Measurements from ENCODE around the gene CYTH3. TPM values are rescaled to one million over a fixed set of nuclear protein-coding genes. Genes with fewer than 3 reads are reported as not detected.
"Not testable (repeated sequence)": the region's sequence is repeated elsewhere in the genome, so short reads cannot be mapped to it uniquely, and the experiment has no call there.

The CYTH3 gene
- total RNA-seq, 2 donors from 2014 or later: 26.4 to 30.2 TPM

DNA sequence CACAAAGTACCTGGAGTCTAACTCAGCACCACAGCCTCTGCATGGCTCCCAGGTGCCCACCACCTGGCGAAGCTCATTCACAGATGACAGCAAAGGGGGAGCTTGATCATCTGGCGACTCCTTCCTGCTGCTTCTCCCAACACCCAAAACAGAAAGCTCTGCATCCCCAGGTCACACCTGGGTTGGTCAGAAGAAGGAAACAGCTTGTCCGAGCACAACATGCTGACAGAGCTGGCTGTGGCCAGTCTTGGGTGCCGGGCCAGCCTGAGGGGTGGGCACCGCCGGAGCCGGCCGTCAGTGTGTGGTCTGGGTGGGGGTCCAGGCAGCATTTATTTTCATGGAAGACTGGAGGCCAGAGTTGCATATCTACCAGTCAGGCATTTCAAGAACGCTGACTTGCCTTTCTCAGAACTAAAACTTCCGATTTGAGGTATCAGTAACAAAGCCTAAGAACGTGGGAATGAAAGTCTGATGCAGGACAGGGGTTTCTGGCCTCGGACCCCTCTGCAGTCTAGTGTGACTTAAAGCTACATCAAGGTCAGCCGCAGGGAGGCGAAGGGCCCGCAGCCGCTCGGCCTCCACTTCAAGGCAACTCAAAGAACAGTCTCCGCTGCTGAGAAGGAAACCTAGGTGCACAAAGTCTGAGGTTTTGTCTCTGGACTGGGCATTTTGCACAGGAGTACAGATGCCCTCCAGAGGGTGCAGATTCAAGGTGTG is 109.6 kb downstream of the CYTH3 start:
- no peak for ATAC-seq
- no peak for DNase-seq
- intact Hi-C loops (cut with DNase I): loop anchor here in 1 of 2 donors (5.0 kb wide), 1 partner anchor 109 kb away; the partner anchor contains the start of gene CYTH3

DNA sequence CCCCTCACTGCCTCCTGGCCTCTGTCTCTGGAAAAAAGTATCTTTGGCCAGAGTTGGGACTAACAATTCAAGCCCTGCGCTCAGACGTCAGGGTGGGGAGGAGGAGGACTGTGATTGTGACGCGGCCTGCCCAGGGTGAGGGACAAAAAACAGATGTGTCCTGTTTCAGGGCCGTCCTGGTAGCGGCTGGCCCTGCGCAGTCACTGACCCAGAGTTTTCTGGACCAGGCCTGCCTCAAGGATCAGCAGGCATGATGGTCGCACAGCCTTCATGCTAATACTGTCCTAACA is 110.1 kb downstream of the CYTH3 start:
- intact Hi-C loops (cut with DNase I): loop anchor here in 1 of 2 donors (5.0 kb wide), 1 partner anchor 110 kb away; the partner anchor contains the start of gene CYTH3
- peak; percentile 79 for DNase-seq
- peak; percentile 67 to 79 for ATAC-seq

DNA sequence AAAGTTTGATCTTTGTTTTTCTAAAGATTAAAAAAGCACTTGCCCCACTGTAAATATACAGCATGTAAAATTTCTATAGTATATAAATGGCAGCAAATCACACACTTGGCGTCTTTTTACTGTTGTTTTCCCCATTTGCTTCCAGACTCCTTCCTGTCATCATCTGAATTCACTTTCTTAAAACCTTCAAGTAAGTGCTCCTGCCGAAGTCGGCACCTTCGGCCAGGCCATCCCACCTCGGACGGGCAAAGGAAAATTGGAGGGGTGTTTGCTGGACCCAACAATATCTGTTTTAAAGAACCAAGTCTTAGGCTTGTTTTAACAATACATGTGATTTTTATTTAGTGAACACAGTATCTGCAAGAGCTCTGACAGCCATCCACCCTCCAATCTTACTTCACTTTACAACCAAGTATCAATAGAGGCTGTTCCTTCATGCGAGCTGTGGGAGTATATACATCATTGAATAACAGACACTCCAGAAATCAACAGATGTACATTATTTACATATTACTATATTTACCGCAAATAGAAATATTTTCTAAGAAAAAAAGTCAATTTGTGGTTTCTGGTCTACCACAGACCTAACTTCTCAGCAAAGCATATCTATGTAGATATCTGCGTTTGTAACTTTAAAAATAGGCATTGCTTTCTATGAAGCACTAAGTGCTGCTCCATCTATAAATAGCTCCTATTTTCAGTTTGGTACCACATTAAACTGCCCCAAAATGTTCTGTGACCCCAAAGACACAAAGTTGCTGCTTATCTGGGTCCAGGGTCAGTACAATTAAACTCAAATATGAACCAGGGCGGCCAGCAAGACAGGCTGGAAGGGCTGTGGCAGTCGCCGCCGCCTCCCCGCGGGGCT is 110.7 kb downstream of the CYTH3 start:
- no peak for DNase-seq
- ATAC-seq: no peak
- intact Hi-C loops (cut with DNase I): loop anchor here (2.0 to 5.0 kb wide), 2 partner anchors 111 to 161 kb away; partner anchors contain the start of gene CYTH3 (in 1 of the 2)

DNA sequence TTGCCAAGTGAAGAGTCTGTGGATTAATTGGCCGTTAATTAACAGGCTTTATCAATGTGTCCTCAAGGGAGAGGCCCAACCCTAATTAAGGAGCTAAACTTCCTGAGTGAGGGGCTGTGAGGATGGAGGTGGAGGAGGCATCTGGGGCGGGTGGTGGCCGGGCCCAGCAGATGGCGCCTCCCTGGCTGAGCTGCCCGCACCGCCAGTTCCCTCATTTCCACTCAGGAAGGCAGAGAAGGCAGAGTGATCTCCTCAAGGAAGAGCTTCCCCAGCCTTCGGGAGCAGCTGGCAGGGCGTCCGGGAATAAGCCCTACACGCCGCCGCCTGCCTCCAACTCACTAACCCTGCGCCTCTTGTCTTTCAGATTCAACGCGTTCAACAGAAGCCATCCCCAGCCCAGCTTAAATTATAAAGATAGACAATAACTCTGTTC is 112.2 kb downstream of the CYTH3 start:
- peak; percentile 77 for DNase-seq
- intact Hi-C loops (cut with DNase I): loop anchor here (2.0 to 5.0 kb wide), 2 partner anchors 112 to 163 kb away; partner anchors contain the start of gene CYTH3 (in 1 of the 2)
- ATAC-seq: peak; percentile 75 to 78

DNA sequence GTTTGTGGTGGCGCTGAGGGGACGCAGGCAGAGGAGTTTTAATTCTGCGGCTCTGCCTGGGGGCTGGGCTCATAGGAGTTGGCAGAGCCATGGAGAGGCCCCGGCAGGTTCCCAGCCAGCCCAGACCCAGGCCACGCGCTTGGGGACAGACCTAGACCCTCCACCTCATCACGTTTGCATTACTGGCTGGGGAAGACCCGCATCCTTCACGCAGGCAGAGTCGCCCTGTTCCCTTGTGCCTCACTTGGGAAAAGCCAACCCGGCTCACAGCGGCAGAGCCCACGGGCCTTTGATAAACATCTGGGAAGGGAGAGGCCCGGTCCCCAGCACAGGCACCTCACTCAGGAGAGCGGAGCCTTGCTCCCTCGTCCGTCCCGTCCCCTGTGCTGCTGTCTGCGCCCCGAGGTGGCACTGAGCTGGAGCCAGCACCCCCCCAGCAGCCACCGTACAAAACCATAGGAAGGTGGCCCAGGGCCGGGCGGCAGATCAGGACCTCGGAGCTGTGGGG is 112.8 kb downstream of the CYTH3 start:
- ATAC-seq: peak in 1 of 2 donors; percentile 5
- intact Hi-C loops (cut with DNase I): loop anchor here (2.0 to 5.0 kb wide), 2 partner anchors 113 to 163 kb away; partner anchors contain the start of gene CYTH3 (in 1 of the 2)
- DNase-seq: no peak

DNA sequence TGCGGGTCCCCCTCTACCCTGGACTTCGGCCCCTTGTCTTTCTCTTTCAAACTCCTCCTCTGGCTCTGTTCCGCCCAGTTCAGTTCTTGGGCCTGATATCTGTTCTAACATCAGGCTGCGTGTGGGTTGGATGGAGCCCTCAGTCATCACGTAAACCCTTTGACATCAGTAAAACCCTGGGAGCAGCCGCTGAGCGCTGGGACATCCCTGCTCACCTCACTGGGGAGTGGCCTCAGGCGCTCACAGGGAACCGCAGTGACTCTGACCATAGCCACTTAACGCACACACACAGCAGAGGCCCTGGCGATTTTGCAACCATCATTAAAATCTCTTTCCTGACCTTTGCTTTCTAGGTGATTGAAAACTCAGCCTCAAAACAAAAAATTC is 113.3 kb downstream of the CYTH3 start:
- ATAC-seq (no peak), DNase-seq (no peak)
- intact Hi-C loops (cut with DNase I): no loop called here

DNA sequence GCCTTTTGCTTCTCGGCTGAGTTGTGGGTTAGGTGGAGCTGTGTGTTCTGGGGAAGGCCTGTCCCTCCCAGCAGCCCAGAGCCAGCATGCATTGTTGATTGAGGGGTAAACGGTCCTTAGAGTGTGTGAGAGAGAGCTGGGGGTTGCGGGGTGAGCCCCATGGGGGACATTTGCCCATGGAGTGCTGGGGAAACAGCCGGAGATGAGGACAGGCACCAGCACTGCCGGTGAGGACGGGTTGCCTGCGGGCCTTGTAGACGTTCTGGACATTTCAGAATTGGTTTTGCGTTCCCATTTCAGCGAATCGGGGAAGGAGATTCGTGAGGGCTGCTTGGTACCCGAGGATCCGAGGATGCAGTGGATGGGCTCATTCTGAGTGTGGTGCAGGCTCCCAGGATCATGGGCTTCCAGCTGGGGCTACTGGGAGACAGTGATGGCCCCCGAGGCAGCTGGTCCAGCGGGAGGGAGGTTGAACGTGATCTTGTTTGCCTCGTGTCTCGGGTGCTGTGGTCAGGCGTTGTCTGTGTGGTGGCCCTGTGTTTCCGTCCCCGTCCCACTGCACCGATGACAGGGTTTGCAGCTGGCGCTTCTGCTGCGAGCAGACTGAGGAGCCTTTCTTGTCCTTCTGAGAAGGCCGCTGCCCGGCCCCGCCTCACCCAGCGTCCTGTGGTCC is 113.9 kb downstream of the CYTH3 start:
- peak; percentile 14 for DNase-seq
- no peak for ATAC-seq
- intact Hi-C loops (cut with DNase I): no loop called here

DNA sequence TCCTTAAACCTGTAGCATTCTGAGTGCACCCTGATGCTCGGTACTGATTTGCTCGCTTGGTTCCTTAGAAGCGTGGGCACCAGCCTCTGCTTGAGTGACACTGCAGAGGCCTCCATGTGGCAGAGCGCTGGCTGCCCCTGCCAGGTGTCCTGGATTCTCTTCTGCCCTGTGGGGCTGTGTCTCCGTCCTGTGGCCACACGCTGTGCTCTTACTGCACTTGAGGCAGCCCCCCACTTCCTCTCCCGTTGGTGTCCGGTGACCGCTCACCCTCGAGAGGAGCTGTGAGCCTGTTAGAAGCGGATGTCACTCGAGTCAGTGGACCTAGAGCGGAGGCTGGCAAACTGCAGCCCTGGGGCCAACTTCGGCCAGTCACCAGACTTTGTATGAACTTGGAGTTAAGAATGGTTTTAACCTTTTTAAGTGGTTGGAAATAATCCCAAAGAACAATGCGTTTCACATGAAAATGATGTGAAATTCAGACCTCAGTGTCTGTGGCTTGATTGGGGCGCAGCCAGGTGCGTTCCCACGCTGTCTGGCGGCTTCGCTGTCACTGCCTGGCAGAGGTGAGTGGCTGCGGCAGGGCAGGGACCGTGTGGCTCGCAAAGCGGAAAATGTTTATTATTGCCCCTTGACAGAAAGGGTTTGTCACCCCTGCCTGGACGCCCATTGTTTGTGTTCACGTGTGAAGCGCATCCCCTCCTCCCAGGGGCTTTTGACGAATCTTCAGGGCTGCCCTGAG is 114.6 kb downstream of the CYTH3 start:
- intact Hi-C loops (cut with DNase I): no loop called here
- DNase-seq: no peak
- ATAC-seq: no peak

DNA sequence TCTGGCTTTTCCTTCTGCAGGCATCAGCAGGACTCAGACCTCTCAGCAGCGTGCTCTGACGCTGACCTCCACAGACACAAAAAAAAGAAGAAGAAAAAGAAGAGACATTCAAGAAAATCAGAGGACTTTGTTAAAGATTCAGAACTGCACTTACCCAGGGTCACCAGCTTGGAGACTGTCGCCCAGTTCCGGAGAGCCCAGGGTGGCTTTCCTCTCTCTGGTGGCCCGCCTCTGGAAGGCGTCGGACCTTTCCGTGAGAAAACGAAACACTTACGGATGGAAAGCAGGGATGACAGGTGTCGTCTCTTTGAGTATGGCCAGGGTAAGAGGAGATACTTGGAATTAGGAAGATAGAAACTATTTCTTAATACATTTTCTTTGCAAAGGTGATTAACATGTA is 115.7 kb downstream of the CYTH3 start:
- no peak for ATAC-seq
- no peak for DNase-seq
- intact Hi-C loops (cut with DNase I): no loop called here

DNA sequence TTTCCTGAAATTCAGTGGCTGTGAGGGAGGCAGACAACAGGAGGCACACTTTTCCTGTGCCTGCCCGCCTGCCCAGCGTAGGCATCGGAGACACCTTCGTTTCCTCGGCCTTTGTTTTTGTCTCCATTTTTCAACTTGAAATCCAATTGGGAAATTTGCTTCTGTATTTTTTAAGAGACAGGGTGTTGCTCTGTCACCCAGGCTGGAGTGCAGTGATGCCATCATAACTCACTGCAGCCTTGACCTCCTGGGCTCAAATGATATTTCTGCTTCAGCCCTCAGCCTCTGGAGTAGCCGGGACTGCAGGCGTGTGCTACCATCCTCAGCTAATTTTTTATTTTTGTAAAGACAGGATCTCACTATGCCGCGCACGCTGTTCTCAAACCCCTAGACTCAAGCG is 116.8 kb downstream of the CYTH3 start:
- intact Hi-C loops (cut with DNase I): no loop called here
- ATAC-seq (no peak), DNase-seq (no peak)

DNA sequence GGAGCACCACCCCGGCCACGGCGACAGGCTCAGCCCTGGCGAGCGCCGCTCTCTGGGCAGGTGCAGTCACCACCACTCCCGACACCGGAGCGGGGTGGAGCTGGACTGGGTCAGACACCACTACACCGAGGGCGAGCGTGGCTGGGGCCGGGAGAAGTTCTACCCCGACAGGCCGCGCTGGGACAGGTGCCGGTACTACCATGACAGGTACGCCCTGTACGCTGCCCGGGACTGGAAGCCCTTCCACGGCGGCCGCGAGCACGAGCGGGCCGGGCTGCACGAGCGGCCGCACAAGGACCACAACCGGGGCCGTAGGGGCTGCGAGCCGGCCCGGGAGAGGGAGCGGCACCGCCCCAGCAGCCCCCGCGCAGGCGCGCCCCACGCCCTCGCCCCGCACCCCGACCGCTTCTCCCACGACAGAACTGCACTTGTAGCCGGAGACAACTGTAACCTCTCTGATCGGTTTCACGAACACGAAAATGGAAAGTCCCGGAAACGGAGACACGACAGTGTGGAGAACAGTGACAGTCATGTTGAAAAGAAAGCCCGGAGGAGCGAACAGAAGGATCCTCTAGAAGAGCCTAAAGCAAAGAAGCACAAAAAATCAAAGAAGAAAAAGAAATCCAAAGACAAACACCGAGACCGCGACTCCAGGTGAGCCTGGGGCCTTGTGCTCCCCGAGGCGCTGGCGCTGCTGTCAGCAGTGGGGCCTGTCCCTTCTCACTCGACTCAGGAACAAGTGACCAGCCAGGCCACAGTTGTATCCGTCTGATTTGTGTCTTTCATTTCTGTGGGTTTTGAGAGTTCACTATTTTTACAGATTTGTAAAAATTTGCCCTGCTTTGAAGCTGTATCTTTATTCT is 117.7 kb downstream of the CYTH3 start:
- intact Hi-C loops (cut with DNase I): no loop called here
- ATAC-seq (no peak), DNase-seq (no peak)

DNA sequence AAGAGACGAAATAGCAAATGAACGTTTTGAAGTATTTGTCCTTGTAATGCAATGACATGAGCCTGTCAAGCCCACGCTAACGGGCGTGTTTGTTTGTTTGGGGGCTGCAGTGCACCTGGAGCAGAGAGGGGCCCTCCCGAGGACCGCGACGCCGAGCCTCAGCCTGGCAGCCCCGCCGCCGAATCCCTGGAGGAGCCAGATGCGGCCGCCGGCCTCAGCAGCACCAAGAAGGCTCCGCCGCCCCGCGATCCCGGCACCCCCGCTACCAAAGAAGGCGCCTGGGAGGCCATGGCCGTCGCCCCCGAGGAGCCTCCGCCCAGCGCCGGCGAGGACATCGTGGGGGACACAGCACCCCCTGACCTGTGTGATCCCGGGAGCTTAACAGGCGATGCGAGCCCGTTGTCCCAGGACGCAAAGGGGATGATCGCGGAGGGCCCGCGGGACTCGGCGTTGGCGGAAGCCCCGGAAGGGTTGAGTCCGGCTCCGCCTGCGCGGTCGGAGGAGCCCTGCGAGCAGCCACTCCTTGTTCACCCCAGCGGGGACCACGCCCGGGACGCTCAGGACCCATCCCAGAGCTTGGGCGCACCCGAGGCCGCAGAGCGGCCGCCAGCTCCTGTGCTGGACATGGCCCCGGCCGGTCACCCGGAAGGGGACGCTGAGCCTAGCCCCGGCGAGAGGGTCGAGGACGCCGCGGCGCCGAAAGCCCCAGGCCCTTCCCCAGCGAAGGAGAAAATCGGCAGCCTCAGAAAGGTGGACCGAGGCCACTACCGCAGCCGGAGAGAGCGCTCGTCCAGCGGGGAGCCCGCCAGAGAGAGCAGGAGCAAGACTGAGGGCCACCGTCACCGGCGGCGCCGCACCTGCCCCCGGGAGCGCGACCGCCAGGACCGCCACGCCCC is 118.5 kb downstream of the CYTH3 start:
- no peak for DNase-seq
- peak; percentile 11 to 27 for ATAC-seq
- intact Hi-C loops (cut with DNase I): no loop called here

DNA sequence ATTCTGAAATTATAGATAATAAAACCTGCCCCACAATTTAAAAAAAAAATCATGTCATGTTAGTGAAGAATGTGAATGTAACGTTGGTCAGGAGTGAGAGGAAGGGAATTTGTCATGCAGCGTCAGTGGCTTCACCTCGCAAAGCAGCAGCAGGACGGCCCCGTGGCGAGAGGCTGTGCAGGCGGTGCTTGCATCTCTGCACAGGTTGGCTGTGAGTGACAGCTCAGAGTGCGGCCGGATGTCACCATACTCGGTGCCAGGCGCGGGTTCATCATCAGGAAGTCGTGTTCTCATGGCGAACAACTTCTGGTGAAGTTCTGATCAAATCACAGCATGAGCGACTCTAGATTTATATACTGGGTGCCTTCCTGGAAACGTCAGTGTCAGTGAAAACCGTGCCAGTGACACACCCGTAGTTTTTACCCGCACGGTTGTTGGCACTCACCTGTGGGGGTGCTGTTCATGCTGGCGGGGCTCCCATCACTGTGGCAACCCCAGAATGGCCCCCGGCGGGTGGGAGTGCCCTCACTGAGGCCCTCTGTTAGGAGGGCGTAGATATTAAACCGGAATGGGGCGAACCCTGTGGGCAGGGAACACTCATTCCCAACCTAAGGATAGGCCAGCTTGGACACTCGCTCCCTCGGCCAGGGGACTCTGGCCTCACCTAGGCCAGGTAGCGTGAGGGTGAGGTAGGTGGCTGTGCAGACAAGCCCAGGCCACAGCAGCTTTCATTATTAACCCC is 120.3 kb downstream of the CYTH3 start:
- no peak for ATAC-seq
- intact Hi-C loops (cut with DNase I): no loop called here
- no peak for DNase-seq

DNA sequence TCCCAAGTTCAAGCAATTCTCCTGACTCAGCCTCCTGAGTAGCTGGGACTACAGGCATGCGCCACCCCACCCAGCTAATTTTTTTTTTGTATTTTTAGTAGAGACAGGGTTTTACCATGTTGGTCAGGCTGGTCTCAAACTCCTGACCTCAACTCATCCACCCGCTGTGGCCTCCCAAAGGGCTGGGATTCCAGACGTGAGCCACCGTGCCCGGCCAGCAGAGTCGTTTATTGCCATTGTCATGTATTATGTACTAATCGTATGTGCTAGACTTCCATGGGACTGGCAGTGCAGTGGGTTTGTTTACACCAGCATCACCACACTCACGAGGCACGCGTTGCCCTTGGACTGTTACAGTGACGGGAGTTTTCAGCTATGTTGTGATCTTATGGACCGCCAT is 120.9 kb downstream of the CYTH3 start:
- intact Hi-C loops (cut with DNase I): not testable (repeated sequence)

DNA sequence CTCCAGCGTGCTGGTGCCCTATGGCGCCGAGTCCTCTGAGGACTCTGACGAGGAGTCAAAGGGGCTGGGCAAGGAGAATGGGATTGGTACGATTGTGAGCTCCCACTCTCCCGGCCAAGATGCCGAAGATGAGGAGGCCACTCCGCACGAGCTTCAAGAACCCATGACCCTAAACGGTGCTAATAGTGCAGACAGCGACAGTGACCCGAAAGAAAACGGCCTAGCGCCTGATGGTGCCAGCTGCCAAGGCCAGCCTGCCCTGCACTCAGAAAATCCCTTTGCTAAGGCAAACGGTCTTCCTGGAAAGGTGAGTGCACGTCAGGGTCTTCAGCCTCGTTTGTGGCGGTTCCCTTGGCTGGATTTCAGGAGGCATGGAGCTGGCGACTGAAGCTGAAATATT is 122.4 kb downstream of the CYTH3 start:
- intact Hi-C loops (cut with DNase I): no loop called here
- ATAC-seq (no peak), DNase-seq (no peak)

More for the DNA sequence above, 120.9 kb downstream of the CYTH3 start:
- not testable (repeated sequence) for DNase-seq, ATAC-seq

DNA sequence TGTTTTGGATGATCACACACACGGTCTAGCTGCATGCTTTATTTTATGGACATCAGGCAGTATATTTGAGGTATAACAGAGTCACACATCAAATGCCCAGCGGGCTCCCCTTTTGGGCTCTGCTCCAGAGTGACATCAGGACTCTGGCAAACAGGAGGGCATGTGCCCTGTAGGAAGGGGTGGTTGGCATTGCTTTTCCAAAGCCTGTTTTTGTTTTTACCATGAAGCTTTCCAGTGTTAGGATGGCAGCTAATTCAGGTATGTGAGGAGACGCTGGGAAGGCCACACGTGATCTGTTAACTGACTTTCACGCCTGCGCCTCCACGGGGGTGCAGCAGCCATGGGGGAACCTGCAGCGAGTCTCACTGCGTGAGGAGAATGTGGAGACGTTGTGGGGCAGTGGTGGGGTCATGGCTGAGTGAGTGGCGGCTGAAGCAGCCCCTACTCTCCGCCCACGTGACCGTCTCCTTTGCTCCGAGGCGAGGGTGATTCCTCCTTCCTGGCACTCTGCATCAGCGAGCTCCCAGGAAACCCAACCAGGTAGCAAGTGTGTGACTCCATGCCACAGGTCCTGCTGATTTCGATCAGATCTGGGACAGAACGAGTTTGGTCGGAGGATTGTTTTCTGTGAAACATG is 123.6 kb downstream of the CYTH3 start:
- ATAC-seq (no peak), DNase-seq (no peak)
- intact Hi-C loops (cut with DNase I): no loop called here

Data from left cardiac atrium (tissue), 4 donors.